Measurements from ENCODE around the gene MDK. TPM values are rescaled to one million over a fixed set of nuclear protein-coding genes. Genes with fewer than 3 reads are reported as not detected.
"Not testable (repeated sequence)": the region's sequence is repeated elsewhere in the genome, so short reads cannot be mapped to it uniquely, and the experiment has no call there.

MDK gene
- total RNA-seq, 1 experiment from 2014 or later, result 157 TPM

- DNase-seq (ENCODE audit: low read depth), result peak; percentile 69
Observed at GRCh38 chr11:46367244-46367915, 14.1 kb upstream of the MDK start.

- DNase-seq (ENCODE audit: low read depth), result no peak
Observed at GRCh38 chr11:46367916-46368267, 13.6 kb upstream of the MDK start.

GRCh38 chr11:46369458-46370152 is 11.9 kb upstream of the MDK start:
- peak; percentile 77 for DNase-seq (ENCODE audit: low read depth)

- no peak for DNase-seq (ENCODE audit: low read depth)
Observed at GRCh38 chr11:46370253-46370652, 11.2 kb upstream of the MDK start.

- not testable (repeated sequence) for DNase-seq (ENCODE audit: low read depth)
Observed at GRCh38 chr11:46371262-46371661, 10.2 kb upstream of the MDK start.

- DNase-seq (ENCODE audit: low read depth), result no peak
Observed at GRCh38 chr11:46372086-46372485, 9.4 kb upstream of the MDK start.

GRCh38 chr11:46372501-46372900 is 9.0 kb upstream of the MDK start:
- DNase-seq (ENCODE audit: low read depth), result not testable (repeated sequence)

- DNase-seq (ENCODE audit: low read depth), result no peak
Observed at GRCh38 chr11:46373787-46374740, 7.4 kb upstream of the MDK start.

GRCh38 chr11:46374815-46375214 is 6.7 kb upstream of the MDK start:
- no peak for DNase-seq (ENCODE audit: low read depth)

- no peak for DNase-seq (ENCODE audit: low read depth)
Observed at GRCh38 chr11:46375392-46376101, 5.9 kb upstream of the MDK start.

- DNase-seq (ENCODE audit: low read depth), result no peak
Observed at GRCh38 chr11:46376258-46377050, 5.0 kb upstream of the MDK start.

- DNase-seq (ENCODE audit: low read depth), result no peak
Observed at GRCh38 chr11:46377290-46377689, 4.2 kb upstream of the MDK start.

GRCh38 chr11:46377831-46378230 is 3.6 kb upstream of the MDK start:
- no peak for DNase-seq (ENCODE audit: low read depth)

GRCh38 chr11:46378296-46378695 is 3.2 kb upstream of the MDK start:
- no peak for DNase-seq (ENCODE audit: low read depth)

- DNase-seq (ENCODE audit: low read depth), result no peak
Observed at GRCh38 chr11:46378811-46379481, 2.5 kb upstream of the MDK start.

GRCh38 chr11:46379482-46380293 is 1.8 kb upstream of the MDK start:
- peak; percentile 33 for DNase-seq (ENCODE audit: low read depth)

- DNase-seq (ENCODE audit: low read depth), result peak; percentile 71
Observed at GRCh38 chr11:46380340-46381047, 975 bp upstream of the MDK start.

- DNase-seq (ENCODE audit: low read depth), result peak; percentile 56
Observed at GRCh38 chr11:46381819-46382645, 563 bp downstream of the MDK start.

Measured in Daoy (cell line).